Measurements from ENCODE around the gene REEP3. TPM values are rescaled to one million over a fixed set of nuclear protein-coding genes. Genes with fewer than 3 reads are reported as not detected.

REEP3 gene
- total RNA-seq, 2 experiments from 2014 or later: 13.6 to 15.1 TPM

- intact Hi-C loops (cut with micrococcal nuclease): no loop called here
- H3K4me3 Mint-ChIP-seq: no peak overlapping the region
- DNase-seq (no peak), ATAC-seq (peak; percentile 53)
- POLR2A ChIA-PET: interaction anchor here (0.6 to 1.0 kb wide), 2 partner anchors 17 to 342 kb away, joined by 3 read pairs; no protein-coding TSS in a partner anchor
- H3K27me3 Mint-ChIP-seq: no peaks in the 10 kb centered on the region
- no peaks in the 10 kb centered on the region for H3K9me3 Mint-ChIP-seq
- H3K36me3 Mint-ChIP-seq (ENCODE audit: low read depth): peaks cover 5% of the 10 kb centered on the region
- peaks cover 5% of the 10 kb centered on the region for H3K4me1 Mint-ChIP-seq (ENCODE audit: low read depth)
- CTCF ChIA-PET: interaction anchor here (1.0 kb wide), 1 partner anchor 18 kb away, joined by 5 read pairs; no protein-coding TSS in a partner anchor
- H3K27ac Mint-ChIP-seq: no peak overlapping the region
- no peak for TF ChIP-seq CTCF (IDR thresholded peaks at IDR 0.05)
Measured at GRCh38 chr10:63611078-63611477, 89.9 kb downstream of the REEP3 start.

GRCh38 chr10:63614371-63614891 lies 93.2 kb downstream of the REEP3 start:
- ATAC-seq (no peak), DNase-seq (no peak)
- intact Hi-C loops (cut with micrococcal nuclease): no loop called here
- ChIA-PET POLR2A (no interaction called here), CTCF (interaction anchor here (1.5 kb wide), 1 partner anchor 15 kb away, joined by 4 read pairs; no protein-coding TSS in a partner anchor)
- H3K4me3 Mint-ChIP-seq: no peak overlapping the region
- H3K27me3 Mint-ChIP-seq: no peaks in the 10 kb centered on the region
- H3K9me3 Mint-ChIP-seq: no peaks in the 10 kb centered on the region
- H3K4me1 Mint-ChIP-seq (ENCODE audit: low read depth): peaks cover 5% of the 10 kb centered on the region
- no peak for TF ChIP-seq CTCF (IDR thresholded peaks at IDR 0.05)
- H3K27ac Mint-ChIP-seq: no peak overlapping the region
- H3K36me3 Mint-ChIP-seq (ENCODE audit: low read depth): peaks cover 9% of the 10 kb centered on the region

GRCh38 chr10:63618552-63618951 lies 97.4 kb downstream of the REEP3 start:
- Mint-ChIP-seq H3K36me3 (ENCODE audit: low read depth) (peaks cover 9% of the 10 kb centered on the region), H3K4me3 (no peak overlapping the region), H3K27me3 (no peaks in the 10 kb centered on the region), H3K4me1 (ENCODE audit: low read depth) (no peaks in the 10 kb centered on the region), H3K27ac (no peak overlapping the region), H3K9me3 (no peaks in the 10 kb centered on the region)
- intact Hi-C loops (cut with micrococcal nuclease): no loop called here
- TF ChIP-seq CTCF (IDR thresholded peaks at IDR 0.05): no peak
- POLR2A ChIA-PET: no interaction called here
- DNase-seq: no peak
- CTCF ChIA-PET: interaction anchor here (1.2 kb wide), 1 partner anchor 102 kb away, joined by 3 read pairs; no protein-coding TSS in a partner anchor
- ATAC-seq: no peak

GRCh38 chr10:63619426-63619825 lies 98.2 kb downstream of the REEP3 start:
- Mint-ChIP-seq H3K36me3 (ENCODE audit: low read depth) (peaks cover 9% of the 10 kb centered on the region), H3K27ac (no peak overlapping the region), H3K4me3 (no peak overlapping the region), H3K4me1 (ENCODE audit: low read depth) (no peaks in the 10 kb centered on the region), H3K27me3 (no peaks in the 10 kb centered on the region), H3K9me3 (no peaks in the 10 kb centered on the region)
- intact Hi-C loops (cut with micrococcal nuclease): no loop called here
- DNase-seq (no peak), ATAC-seq (no peak)
- no peak for TF ChIP-seq CTCF (IDR thresholded peaks at IDR 0.05)
- POLR2A ChIA-PET: interaction anchor here (0.7 kb wide), 1 partner anchor 96 kb away, joined by 3 read pairs; no protein-coding TSS in a partner anchor
- CTCF ChIA-PET: interaction anchor here (0.6 to 1.5 kb wide), 4 partner anchors 10 to 101 kb away, joined by 3 to 5 read pairs (median 3); no protein-coding TSS in a partner anchor

GRCh38 chr10:63622097-63622496 lies 100.9 kb downstream of the REEP3 start:
- Mint-ChIP-seq H3K36me3 (ENCODE audit: low read depth) (peaks cover 7% of the 10 kb centered on the region), H3K27me3 (no peaks in the 10 kb centered on the region), H3K4me3 (no peak overlapping the region), H3K4me1 (ENCODE audit: low read depth) (no peaks in the 10 kb centered on the region), H3K27ac (no peak overlapping the region), H3K9me3 (no peaks in the 10 kb centered on the region)
- intact Hi-C loops (cut with micrococcal nuclease): loop anchor here (10.0 kb wide), 1 partner anchor 97 kb away; the partner anchor contains the start of gene REEP3
- DNase-seq (no peak), ATAC-seq (no peak)
- CTCF ChIA-PET: interaction anchor here (1.0 to 1.7 kb wide), 4 partner anchors 8 to 464 kb away, joined by 4 to 6 read pairs (median 4); no protein-coding TSS in a partner anchor
- no peak for TF ChIP-seq CTCF (IDR thresholded peaks at IDR 0.05)
- POLR2A ChIA-PET: interaction anchor here (0.6 kb wide), 1 partner anchor 986 kb away, joined by 3 read pairs; no protein-coding TSS in a partner anchor

Data from activated CD8-positive, alpha-beta T cell treated with anti-CD3 and anti-CD28 coated beads for 36 hours (primary cell).